Limb (tissue), 2 donors: Measurements from ENCODE around the gene NKD2.
A peak's percentile ranks its signal among the peaks of the same experiment; 100 is the strongest.

Experiments used
- DNase-seq, 2 donors: peaks; one replicate each; pipeline ENCODE4 v3.0.0-alpha.2; 2016; ENCODE audit errors: extremely low spot score in 2 of 2

The NKD2 gene

DNA sequence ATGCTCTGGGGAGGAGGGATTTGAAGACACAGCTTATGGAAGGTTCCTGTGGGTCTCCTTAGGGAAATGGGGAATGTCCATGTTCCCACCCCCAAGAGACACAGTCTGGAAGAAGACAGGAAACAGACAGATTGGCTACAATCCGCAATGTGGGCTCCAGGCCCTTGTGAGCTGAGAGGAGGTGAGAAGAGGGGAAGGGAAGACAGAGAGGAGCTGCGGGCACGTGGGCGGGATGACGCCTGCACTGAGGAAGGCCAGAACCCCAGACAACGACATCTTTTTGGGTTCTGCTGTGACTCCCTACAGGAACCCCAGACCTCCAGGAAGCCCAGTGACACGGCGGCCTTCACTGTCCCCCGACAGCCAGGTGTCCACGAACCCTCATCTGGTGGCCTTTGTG, 29.9 kb upstream of the NKD2 start:
- peak in 1 of 2 donors; percentile 27 for DNase-seq

DNA sequence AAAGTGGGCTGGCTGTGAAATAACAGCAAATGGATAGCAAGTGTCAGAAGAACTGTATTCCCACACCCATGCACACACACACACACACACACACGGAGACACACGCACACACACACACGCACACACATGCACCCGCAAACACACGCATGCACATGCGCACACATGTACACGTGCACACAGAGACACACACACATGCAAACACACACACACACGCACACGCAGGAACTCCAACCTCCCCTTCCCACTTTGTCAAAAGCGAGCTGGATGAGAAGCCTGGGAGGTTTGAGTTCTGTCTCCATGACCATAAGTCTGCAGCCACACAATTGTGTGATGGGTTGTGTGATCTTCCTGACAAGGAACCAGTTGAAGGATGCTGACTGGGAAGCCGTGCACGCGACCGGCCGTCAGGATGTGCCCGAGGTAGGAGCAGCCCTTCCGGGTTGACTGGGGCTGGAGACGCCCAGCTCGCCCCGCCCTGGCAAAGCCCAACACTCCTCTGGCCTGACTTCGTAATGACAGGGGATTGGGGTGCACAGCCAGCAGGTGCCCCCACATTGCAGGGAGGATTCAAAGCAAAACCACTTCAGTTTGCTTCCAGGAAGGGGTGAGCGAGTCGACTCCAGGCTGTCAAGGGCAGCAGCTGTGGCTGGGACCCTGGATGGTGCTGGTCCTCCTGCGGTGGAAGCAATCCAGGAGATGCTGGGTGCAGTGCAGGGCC, 29.3 kb upstream of the NKD2 start:
- DNase-seq, result no peak

DNA sequence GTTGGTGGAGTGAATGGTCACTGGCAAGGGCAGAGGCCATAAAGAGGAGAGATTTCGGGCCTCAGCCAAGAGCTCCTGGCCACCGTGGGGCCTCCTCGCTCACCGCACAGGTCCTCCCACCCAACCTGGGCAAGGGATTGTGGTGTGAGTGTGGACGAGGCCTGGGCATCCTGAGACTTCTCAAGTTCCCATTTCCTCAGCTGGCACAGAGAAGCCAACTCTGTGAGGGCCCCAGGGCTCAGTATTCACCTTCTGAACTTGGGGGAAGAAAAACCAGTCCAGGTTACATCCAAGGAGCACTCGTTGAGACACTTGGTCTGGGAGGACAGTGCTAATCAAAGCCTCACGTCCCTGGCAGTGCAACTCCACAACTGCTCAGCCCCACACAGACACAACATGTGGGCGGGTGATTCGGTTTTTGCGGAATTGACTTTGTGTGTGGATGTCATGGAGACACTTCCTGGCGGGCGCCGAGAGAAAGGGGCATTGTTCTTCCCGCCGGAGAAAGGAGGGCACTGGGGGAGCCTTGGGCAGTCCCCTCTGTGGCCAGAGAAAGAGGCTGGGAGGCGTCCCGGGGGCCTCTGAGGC, 28.5 kb upstream of the NKD2 start:
- DNase-seq, result peak in 1 of 2 donors; percentile 56

- peak in 1 of 2 donors; percentile 61 for DNase-seq
Measured at GRCh38 chr5:980966-981365, 27.6 kb upstream of the NKD2 start.

DNA sequence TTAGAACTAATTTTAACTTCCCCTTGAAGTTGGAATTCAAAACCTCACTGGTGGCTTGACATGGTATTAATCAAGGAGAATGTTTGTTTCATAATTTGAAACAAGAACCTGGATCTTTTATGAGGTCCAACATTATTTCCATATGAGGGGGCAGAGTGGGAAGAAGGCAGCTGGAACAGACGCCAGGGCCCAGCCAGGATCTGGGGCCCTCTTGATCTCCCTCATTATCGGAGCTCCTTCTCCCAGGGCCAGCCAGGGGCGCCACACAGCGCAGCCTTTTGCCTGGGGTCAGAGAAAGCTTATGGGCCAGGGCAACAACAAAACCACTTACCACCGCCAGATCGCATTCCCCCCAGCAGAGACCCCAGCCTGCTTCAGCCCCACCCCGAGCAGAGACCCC, 27.1 kb upstream of the NKD2 start:
- no peak for DNase-seq

DNA sequence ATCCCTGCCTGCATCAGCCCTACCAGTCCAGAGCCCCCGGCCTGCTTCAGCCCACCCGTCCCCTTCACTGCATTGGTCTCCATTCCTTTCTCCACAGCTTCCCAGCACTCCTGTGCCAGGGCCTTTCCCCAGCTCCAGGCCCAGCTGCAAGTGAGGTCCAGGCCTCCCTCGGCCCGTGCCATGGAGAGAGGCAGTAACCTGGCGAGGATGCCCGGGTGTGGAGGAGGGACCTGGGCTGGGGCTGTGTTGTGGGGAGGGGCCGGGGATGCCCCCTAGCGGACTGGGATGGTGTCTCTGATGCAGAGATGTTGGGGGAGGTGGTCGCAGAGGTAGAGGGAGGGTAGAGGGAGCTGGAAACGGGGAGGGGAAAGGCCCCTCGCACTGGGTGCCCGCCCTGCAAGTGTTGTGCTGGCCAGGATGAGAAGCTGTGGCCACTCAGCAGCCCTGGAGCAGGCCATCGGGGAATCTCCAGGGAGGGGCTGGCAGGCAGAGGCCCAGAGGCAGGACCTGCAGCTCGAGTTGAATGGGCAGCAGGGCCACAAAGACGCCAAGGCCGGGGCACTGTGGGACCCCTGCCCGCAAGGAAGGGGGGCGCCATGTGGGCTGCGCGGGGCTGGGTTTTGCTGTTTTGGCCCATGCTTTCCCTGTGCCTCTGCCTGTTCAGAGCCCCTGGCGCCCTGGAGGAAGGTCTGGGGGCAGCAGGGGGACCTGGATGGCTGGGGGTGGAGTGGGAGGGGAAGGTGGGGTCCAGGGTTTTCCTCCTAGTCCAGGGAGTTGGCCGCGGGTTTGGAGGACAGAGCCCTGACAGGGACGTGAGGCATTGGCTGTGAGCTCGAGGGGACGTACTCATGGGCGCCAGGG, 26.0 kb upstream of the NKD2 start:
- DNase-seq, result peak in 1 of 2 donors; percentile 53

GRCh38 chr5:983238-983524, 25.4 kb upstream of the NKD2 start:
- DNase-seq, result no peak

GRCh38 chr5:983568-983967, 25.0 kb upstream of the NKD2 start:
- DNase-seq, result no peak

GRCh38 chr5:984774-985173, 23.8 kb upstream of the NKD2 start:
- no peak for DNase-seq

GRCh38 chr5:987761-988160, 20.8 kb upstream of the NKD2 start:
- DNase-seq, result no peak

DNA sequence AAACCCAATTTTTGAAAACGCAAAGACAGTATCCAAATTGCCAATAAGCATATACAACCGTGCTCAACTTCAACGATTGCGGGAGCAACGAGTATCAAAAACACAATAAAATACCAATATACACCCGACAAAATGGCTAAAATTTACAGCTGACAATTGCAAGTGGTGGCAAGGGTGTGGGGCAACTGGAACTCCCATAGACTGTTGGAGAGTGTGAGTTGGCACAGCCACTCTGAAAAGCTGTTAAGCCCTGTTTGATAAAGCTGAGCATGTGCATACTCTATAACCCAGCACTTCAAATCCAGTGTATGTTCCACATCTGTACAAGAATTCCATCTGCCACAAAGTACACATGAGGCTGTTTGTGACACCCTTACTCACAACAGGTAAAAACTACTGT, 20.3 kb upstream of the NKD2 start:
- no peak for DNase-seq

DNA sequence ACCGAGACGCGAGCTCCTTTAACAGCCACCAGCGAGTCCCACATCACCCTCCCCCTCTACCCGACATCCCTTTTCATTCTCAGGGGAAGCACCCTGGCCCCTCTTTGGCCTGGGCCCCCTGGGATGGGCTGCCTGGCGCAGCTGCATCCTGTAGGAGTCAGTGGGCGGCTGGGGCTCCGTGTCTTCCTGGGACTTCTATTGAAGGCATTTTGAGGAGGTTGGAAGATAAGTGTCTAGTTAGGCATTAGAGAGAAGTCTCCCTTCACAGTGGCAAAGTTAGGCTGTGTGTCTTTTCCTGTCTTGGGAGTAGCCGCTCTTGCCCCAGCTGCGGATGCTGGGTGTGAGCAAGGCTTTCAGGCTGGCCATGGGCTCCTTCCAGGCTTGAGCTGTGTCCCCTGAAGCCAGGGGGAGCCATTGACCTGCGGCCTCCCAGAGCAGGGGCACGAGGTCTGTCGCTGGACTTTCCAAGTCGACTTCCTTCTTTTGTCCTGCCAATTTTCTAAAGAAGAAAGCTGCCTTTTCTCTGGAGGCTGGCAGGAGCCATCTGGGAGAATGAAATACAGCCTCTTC, 18.6 kb upstream of the NKD2 start:
- DNase-seq, result peak in 1 of 2 donors; percentile 35

GRCh38 chr5:991472-992267, 16.9 kb upstream of the NKD2 start:
- peak in 1 of 2 donors; percentile 24 for DNase-seq

GRCh38 chr5:994272-994607, 14.4 kb upstream of the NKD2 start:
- DNase-seq, result peak in 1 of 2 donors; percentile 16

- peak in 1 of 2 donors; percentile 20 for DNase-seq
Measured at GRCh38 chr5:994821-995220, 13.8 kb upstream of the NKD2 start.

GRCh38 chr5:995318-995717, 13.3 kb upstream of the NKD2 start:
- no peak for DNase-seq

- peak in 1 of 2 donors; percentile 28 for DNase-seq
Measured at GRCh38 chr5:997001-997474, 11.6 kb upstream of the NKD2 start.

- peak in 1 of 2 donors; percentile 24 for DNase-seq
Measured at GRCh38 chr5:997711-998110, 10.9 kb upstream of the NKD2 start.

- peak in 1 of 2 donors; percentile 22 for DNase-seq
Measured at GRCh38 chr5:998246-999031, 10.2 kb upstream of the NKD2 start.

DNA sequence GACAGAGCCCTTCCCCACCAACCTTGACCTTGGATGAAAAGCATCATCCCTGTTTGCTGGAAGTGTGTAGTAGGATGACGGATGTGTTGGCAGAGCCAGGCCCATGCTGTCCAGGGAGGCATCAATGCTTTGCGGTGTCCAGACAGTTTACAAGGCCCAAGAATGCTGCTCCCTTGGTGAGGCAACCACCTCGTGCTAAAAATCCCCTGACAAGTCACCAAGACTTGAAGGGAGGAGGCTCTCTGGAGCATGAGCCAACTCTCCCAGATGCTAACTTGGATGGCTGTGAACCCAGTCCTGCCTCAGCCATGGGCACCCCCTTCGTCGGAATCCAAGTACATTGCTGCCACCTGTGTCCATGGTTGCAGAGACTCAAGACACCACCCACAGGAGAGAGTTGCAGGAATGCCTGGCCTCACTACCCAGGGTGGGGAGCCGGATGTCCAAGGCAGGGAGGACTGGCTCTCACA, 9.5 kb upstream of the NKD2 start:
- DNase-seq, result no peak
